NCI-H510A treated with DMSO at 0.1 percent for 48 hours (cell line): ENCODE data around the gene SBF2.
"Not testable (repeated sequence)": the region's sequence is repeated elsewhere in the genome, so short reads cannot be mapped to it uniquely, and the experiment has no call there.

Experiments used
- DNase-seq: peaks from one replicate; lab custom pipeline; 2025; lab: John Stamatoyannopoulos, UW

The SBF2 gene

GRCh38 chr11:9747229-9747628, 546.8 kb downstream of the SBF2 start:
- no peak for DNase-seq

GRCh38 chr11:9745411-9746211, 548.4 kb downstream of the SBF2 start:
- DNase-seq = no peak

GRCh38 chr11:9743512-9743911, 550.5 kb downstream of the SBF2 start:
- not testable (repeated sequence) for DNase-seq

GRCh38 chr11:9741260-9741659, 552.8 kb downstream of the SBF2 start:
- DNase-seq = no peak

GRCh38 chr11:9740202-9740883, 553.7 kb downstream of the SBF2 start:
- no peak for DNase-seq

GRCh38 chr11:9739123-9739900, 554.7 kb downstream of the SBF2 start:
- no peak for DNase-seq

GRCh38 chr11:9738707-9739106, 555.3 kb downstream of the SBF2 start:
- no peak for DNase-seq

- peak; percentile 58 for DNase-seq
Observed at GRCh38 chr11:9738116-9738515, 555.9 kb downstream of the SBF2 start.

GRCh38 chr11:9736365-9736764, 557.7 kb downstream of the SBF2 start:
- no peak for DNase-seq

GRCh38 chr11:9735919-9736318, 558.1 kb downstream of the SBF2 start:
- no peak for DNase-seq

GRCh38 chr11:9735236-9735635, 558.8 kb downstream of the SBF2 start:
- no peak for DNase-seq

- no peak for DNase-seq
Observed at GRCh38 chr11:9733212-9733611, 560.8 kb downstream of the SBF2 start.

GRCh38 chr11:9732453-9732852, 561.6 kb downstream of the SBF2 start:
- no peak for DNase-seq

- no peak for DNase-seq
Observed at GRCh38 chr11:9731256-9731655, 562.8 kb downstream of the SBF2 start.
